ENCODE data around the gene CCDC179. TPM values are rescaled to one million over a fixed set of nuclear protein-coding genes. Genes with fewer than 3 reads are reported as not detected.

CCDC179 gene
- total and polyA plus RNA-seq, 10 of the 15 experiments (the other 5 are each of a cell fraction or from before 2014, with no cell fraction given) = 0.16 TPM; not detected in 9

- TF ChIP-seq, protein P1, sequence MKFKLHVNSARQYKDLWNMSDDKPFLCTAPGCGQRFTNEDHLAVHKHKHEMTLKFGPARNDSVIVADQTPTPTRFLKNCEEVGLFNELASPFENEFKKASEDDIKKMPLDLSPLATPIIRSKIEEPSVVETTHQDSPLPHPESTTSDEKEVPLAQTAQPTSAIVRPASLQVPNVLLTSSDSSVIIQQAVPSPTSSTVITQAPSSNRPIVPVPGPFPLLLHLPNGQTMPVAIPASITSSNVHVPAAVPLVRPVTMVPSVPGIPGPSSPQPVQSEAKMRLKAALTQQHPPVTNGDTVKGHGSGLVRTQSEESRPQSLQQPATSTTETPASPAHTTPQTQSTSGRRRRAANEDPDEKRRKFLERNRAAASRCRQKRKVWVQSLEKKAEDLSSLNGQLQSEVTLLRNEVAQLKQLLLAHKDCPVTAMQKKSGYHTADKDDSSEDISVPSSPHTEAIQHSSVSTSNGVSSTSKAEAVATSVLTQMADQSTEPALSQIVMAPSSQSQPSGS (IDR thresholded peaks at IDR 0.05; ENCODE audit: low read length) = no peak
- TF ChIP-seq SMC3 (IDR thresholded peaks at IDR 0.05; ENCODE audit: borderline replicate concordance, low read length) = peak; percentile 26; the same call in 1 of the 2 replicates
- TF ChIP-seq, protein P2, sequence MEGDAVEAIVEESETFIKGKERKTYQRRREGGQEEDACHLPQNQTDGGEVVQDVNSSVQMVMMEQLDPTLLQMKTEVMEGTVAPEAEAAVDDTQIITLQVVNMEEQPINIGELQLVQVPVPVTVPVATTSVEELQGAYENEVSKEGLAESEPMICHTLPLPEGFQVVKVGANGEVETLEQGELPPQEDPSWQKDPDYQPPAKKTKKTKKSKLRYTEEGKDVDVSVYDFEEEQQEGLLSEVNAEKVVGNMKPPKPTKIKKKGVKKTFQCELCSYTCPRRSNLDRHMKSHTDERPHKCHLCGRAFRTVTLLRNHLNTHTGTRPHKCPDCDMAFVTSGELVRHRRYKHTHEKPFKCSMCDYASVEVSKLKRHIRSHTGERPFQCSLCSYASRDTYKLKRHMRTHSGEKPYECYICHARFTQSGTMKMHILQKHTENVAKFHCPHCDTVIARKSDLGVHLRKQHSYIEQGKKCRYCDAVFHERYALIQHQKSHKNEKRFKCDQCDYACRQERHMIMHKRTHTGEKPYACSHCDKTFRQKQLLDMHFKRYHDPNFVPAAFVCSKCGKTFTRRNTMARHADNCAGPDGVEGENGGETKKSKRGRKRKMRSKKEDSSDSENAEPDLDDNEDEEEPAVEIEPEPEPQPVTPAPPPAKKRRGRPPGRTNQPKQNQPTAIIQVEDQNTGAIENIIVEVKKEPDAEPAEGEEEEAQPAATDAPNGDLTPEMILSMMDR (IDR thresholded peaks at IDR 0.05 in 2 of 3, conservative IDR thresholded peaks at IDR 0.05 in 1 of 3; ENCODE audit: control insufficient read depth in 2 of 3, extremely low read depth in 1 of 3, insufficient read depth in 1 of 3, low read depth in 3 of 3, low read length in 3 of 3) = peak; percentile 76 to 92 (median 89)
- 0 out of 2 replicates have a peak, but pooled peaks have one; percentile 9 for TF ChIP-seq CREM (IDR thresholded peaks at IDR 0.05; ENCODE audit: low read depth)
- TF ChIP-seq E2F8 (IDR thresholded peaks at IDR 0.05; ENCODE audit: low read depth, partially characterized antibody) = no peak
- no peak for TF ChIP-seq CEBPB (IDR thresholded peaks at IDR 0.05; ENCODE audit: borderline replicate concordance in 1 of 2, low read depth in 2 of 2, low read length in 2 of 2)
- no peak for TF ChIP-seq NFYA (IDR thresholded peaks at IDR 0.05; ENCODE audit: borderline replicate concordance, low read depth, low read length)
- no peak for TF ChIP-seq SMAD1 (IDR thresholded peaks at IDR 0.05; ENCODE audit: low read depth, partially characterized antibody)
- peak; percentile 77 for TF ChIP-seq LARP7 (IDR thresholded peaks at IDR 0.05)
- TF ChIP-seq MYB (IDR thresholded peaks at IDR 0.05; ENCODE audit: borderline replicate concordance, low read depth, low read length) = no peak
- no peak for TF ChIP-seq FOS (IDR thresholded peaks at IDR 0.05; ENCODE audit: borderline replicate concordance, extremely low read depth, insufficient read length)
- TF ChIP-seq STAT1 (conservative IDR thresholded peaks at IDR 0.05) = no peak
- peak; percentile 55; the same call in 1 of the 2 replicates for TF ChIP-seq NR2F1 (conservative IDR thresholded peaks at IDR 0.05)
- TF ChIP-seq POLR2AphosphoS2 (IDR thresholded peaks at IDR 0.05; ENCODE audit: low read depth, low read length) = no peak
- TF ChIP-seq GATAD2B (conservative IDR thresholded peaks at IDR 0.05; ENCODE audit: low read depth) = no peak; the same call in none of the 2 replicates
- peak; percentile 39; the same call in 1 of the 2 replicates for TF ChIP-seq TAF1 (IDR thresholded peaks at IDR 0.05; ENCODE audit: borderline replicate concordance, low read depth, low read length)
- no peak for TF ChIP-seq MTA2 (IDR thresholded peaks at IDR 0.05; ENCODE audit: low read depth)
- no peak for TF ChIP-seq ZNF384 (IDR thresholded peaks at IDR 0.05; ENCODE audit: borderline replicate concordance, low read depth, low read length)
- no peak for TF ChIP-seq EZH2 (IDR thresholded peaks at IDR 0.05; ENCODE audit: borderline replicate concordance, control insufficient read depth, low read depth, low read length)
These were observed 30.8 kb downstream of the CCDC179 start, which contains the start of gene SVIP (continued) for GRCh38 chr11:22829231-22830081.
